Testis (tissue), 5 donors: ENCODE data around the gene IRF2BP1. TPM values are rescaled to one million over a fixed set of nuclear protein-coding genes. Genes with fewer than 3 reads are reported as not detected.

Source experiments
- DNase-seq: peaks from one replicate; pipeline ENCODE4 v3.0.0-alpha.2; 2019
- H3K27ac ChIP-seq, 2 donors: fragments of 200-600 bp; sonication (generic); one replicate each; pipeline ENCODE4 v1.5.1; 2019
- H3K27me3 ChIP-seq: fragments of 200-600 bp; sonication (generic); one replicate; pipeline ENCODE4 v1.5.1; 2019
- H3K36me3 ChIP-seq: fragments of 200-600 bp; sonication (generic); one replicate; pipeline ENCODE4 v1.5.1; 2017; ENCODE audit warnings: low read depth; ENCODE audit errors: missing control alignments
- H3K4me1 ChIP-seq: fragments of 200-600 bp; sonication (generic); one replicate; pipeline ENCODE4 v1.5.1; 2019
- H3K4me3 ChIP-seq, 2 donors: fragments of 200-600 bp; sonication (generic); one replicate each; pipeline ENCODE4 v1.5.1; 2017 to 2019
- H3K9me3 ChIP-seq: fragments of 200-600 bp; sonication (generic); one replicate; pipeline ENCODE4 v1.5.1; 2017
- CTCF ChIP-seq, 3 experiments: fragments of 450-650 bp in 2 of 3; fragments of 200-600 bp in 1 of 3; sonication (generic) in 1 of 3; IDR thresholded peaks; one replicate each; pipeline ENCODE4 v1.5.1; 2016 to 2019; ENCODE audit warnings: antibody characterized with exemption in 3 of 3, mild to moderate bottlenecking in 2 of 3, moderate library complexity in 1 of 3
- POLR2A ChIP-seq: fragments of 450-650 bp; IDR thresholded peaks from one replicate; pipeline ENCODE4 v1.6.1; 2017; ENCODE audit warnings: antibody characterized with exemption, mild to moderate bottlenecking, moderate library complexity
- WGBS, 2 donors: methylation state at CpG; one replicate each; pipeline ENCODE4 v1.1.5; 2018; 5-methylcytosine and 5-hydroxymethylcytosine counted together
- intact Hi-C: fragments of 100-400 bp; cut with DNase I; formaldehyde crosslinking; loops from one replicate; pipeline ENCODE4 v1.15.1; 2023; ENCODE audit warnings: low total_unique reads
- long read RNA-seq, 2 donors: transcript quantifications; one replicate each; lab custom pipeline, GENCODE V29; 2026
- polyA plus RNA-seq: library from polyadenylated mRNA; stranded (reverse); fragments of 350-450 nt; fragmentation: Illumina TruSeq; extraction: RNeasy Lipid Tissue Mini Kit (QIAGEN cat#74804); gene quantifications from one replicate; pipeline ENCODE4 v1.2.3, GENCODE V29; 2014; ENCODE audit warnings: low read depth, low replicate concordance; ENCODE audit not compliant: insufficient read depth
- total RNA-seq, 2 donors: library from RNA; depleted of rRNA; stranded (reverse); fragments of >200 nt; gene quantifications; one replicate each; pipeline ENCODE4 v1.2.3, GENCODE V29; 2016

Gene IRF2BP1
- total RNA-seq (10 to 100 TPM; 36.0 to 48.3 TPM), polyA plus RNA-seq (13.8 TPM)
- long read RNA-seq, donor 1, transcript IRF2BP1-201 (1 exons, 2,564 nt): major isoform, 30 of 30 reads
- long read RNA-seq, donor 1, partial matches to known transcripts: 0 of 30 reads
- long read RNA-seq, donor 1, other reads (novel, unspliced or antisense): 0 of 30 reads
- long read RNA-seq, donor 2, transcript IRF2BP1-201 (1 exons, 2,564 nt): major isoform, 22 of 22 reads
- long read RNA-seq, donor 2, partial matches to known transcripts: 0 of 22 reads
- long read RNA-seq, donor 2, other reads (novel, unspliced or antisense): 0 of 22 reads

- no peaks in the 10 kb centered on the region for H3K9me3 ChIP-seq
- WGBS, 2 donors: 0% methylated on average over 52 of the region's 107 CpGs; no CpG with 5 or more reads in 1 of the 2 donors
- H3K27me3 ChIP-seq: no peaks in the 10 kb centered on the region
- peak within 1 kb of the TSS; percentile 75 to 84 for H3K4me3 ChIP-seq
- H3K36me3 ChIP-seq: no peaks in the 10 kb centered on the region
- TF ChIP-seq POLR2A: no peak
- TF ChIP-seq CTCF (IDR thresholded peaks at IDR 0.05): peak in 2 of 3 experiments; percentile 1 to 38
- intact Hi-C loops: loop anchor here (10.0 kb wide), 1 partner anchor 111 kb away; no protein-coding TSS in a partner anchor
- peaks cover 35% of the 10 kb centered on the region for H3K4me1 ChIP-seq
- peak within 1 kb of the TSS; percentile 86 to 87 for H3K27ac ChIP-seq
- DNase-seq: peak; percentile 96
These were observed at the start of gene IRF2BP1 for GRCh38 chr19:45885556-45886426. IRF2BP1 (minus strand) TSS chr19:45886141; CDS start chr19:45885774, 367 bp downstream.

GRCh38 chr19:45935267-45935666 is 49.3 kb upstream of the IRF2BP1 start:
- Histone ChIP-seq H3K27ac (no peak overlapping the region), H3K4me3 (no peak overlapping the region), H3K4me1 (no peaks in the 10 kb centered on the region), H3K9me3 (no peaks in the 10 kb centered on the region), H3K27me3 (no peaks in the 10 kb centered on the region), H3K36me3 (no peaks in the 10 kb centered on the region)
- no peak for TF ChIP-seq CTCF (IDR thresholded peaks at IDR 0.05)
- no peak for TF ChIP-seq POLR2A
- DNase-seq: no peak
- intact Hi-C loops: no loop called here
- 46 to 61% methylated on average over 15 to 19 of the region's 19 CpGs for WGBS, 2 donors

GRCh38 chr19:45934551-45935230 is 48.8 kb upstream of the IRF2BP1 start:
- whole genome bisulfite sequencing, 2 donors: 21 to 23% methylated on average over 19 of the region's 19 CpGs
- TF ChIP-seq POLR2A (no peak), CTCF (IDR thresholded peaks at IDR 0.05) (no peak)
- intact Hi-C loops: no loop called here
- Histone ChIP-seq H3K27ac (no peak overlapping the region), H3K4me3 (no peak overlapping the region), H3K4me1 (no peaks in the 10 kb centered on the region), H3K27me3 (no peaks in the 10 kb centered on the region), H3K36me3 (no peaks in the 10 kb centered on the region), H3K9me3 (no peaks in the 10 kb centered on the region)
- DNase-seq: no peak

GRCh38 chr19:45933759-45934158 is 47.8 kb upstream of the IRF2BP1 start:
- no peak overlapping the region for H3K27ac ChIP-seq
- H3K36me3 ChIP-seq: no peaks in the 10 kb centered on the region
- no peak for TF ChIP-seq CTCF (IDR thresholded peaks at IDR 0.05)
- TF ChIP-seq POLR2A: no peak
- H3K4me3 ChIP-seq: no peak overlapping the region
- no peaks in the 10 kb centered on the region for H3K9me3 ChIP-seq
- no peak for DNase-seq
- no peaks in the 10 kb centered on the region for H3K4me1 ChIP-seq
- H3K27me3 ChIP-seq: no peaks in the 10 kb centered on the region
- 50 to 53% methylated on average over 9 of the region's 9 CpGs for WGBS, 2 donors
- intact Hi-C loops: no loop called here
